HepG2 (cell line): ENCODE measurements around the gene IFT80. TPM values are rescaled to one million over a fixed set of nuclear protein-coding genes. Genes with fewer than 3 reads are reported as not detected.

Experiments used
- ATAC-seq: fragments of 200-7000 bp; cut with Tn5 transposase; 3 replicates; pipeline ENCODE4 v1.9.1; 2020; ENCODE audit warnings: mild to moderate bottlenecking, moderate library complexity
- BruUV-seq: library from RNA; stranded (reverse); fragments of 400-500 nt; replicated peaks from 2 replicates; lab custom pipeline; 2021; lab: Mats Ljungman, UMichigan
- CTCF ChIA-PET: fragments of 300-600 bp; formaldehyde crosslinking; extraction: SDS; loops from one replicate; lab custom pipeline; 2021; ENCODE audit warnings: low total read pairs, inconsistent platforms, low intra/inter-chr PET ratio; lab: Yijun Ruan, JAX
- POLR2A ChIA-PET: fragments of 350-600 bp; sonication (Branson Sonifier 250); formaldehyde crosslinking; loops from one replicate; lab custom pipeline; 2020; ENCODE audit warnings: antibody characterized with exemption, inconsistent platforms; lab: Yijun Ruan, JAX
- DNase-seq: peaks from one replicate; pipeline ENCODE4 v3.0.0-alpha.2; 2015; ENCODE audit warnings: low spot score
- FAIRE-seq: peaks from 3 replicates; lab custom pipeline; 2011; peaks lifted over from hg19 to GRCh38; lab: Jason Lieb, UNC
- H2AFZ ChIP-seq: one replicate; pipeline ENCODE4 v1.6.1; 2011; ENCODE audit warnings: low read length, inconsistent platforms
- H3K27ac ChIP-seq: fragments of 300-600 bp; 3 replicates; pipeline ENCODE4 v1.8.0; 2011; ENCODE audit warnings: mixed run types, mild to moderate bottlenecking, mixed read lengths, low read length, inconsistent platforms; ENCODE audit not compliant: insufficient read depth; ENCODE audit errors: extremely low read length
- H3K27me3 ChIP-seq, 2 experiments: fragments of 200-600 bp in 1 of 2; 2 replicates in 1 of 2; 3 replicates in 1 of 2; pipeline versions ENCODE4 v1.6.0 to v1.8.0; 2011; ENCODE audit warnings: low read length in 2 of 2, mild to moderate bottlenecking in 2 of 2, moderate library complexity in 2 of 2, inconsistent platforms in 1 of 2; ENCODE audit not compliant: insufficient read depth in 2 of 2, control insufficient read depth in 1 of 2
- H3K36me3 ChIP-seq, 2 experiments: fragments of 200-600 bp in 1 of 2; replicated peaks in 1 of 2; 2 replicates in 1 of 2; 3 replicates in 1 of 2; pipeline versions ENCODE4 v1.5.1 to v1.8.0; 2011; ENCODE audit warnings: low read length in 2 of 2, inconsistent platforms in 1 of 2; ENCODE audit not compliant: insufficient read depth in 2 of 2, control insufficient read depth in 1 of 2
- H3K4me1 ChIP-seq: 2 replicates; pipeline ENCODE4 v1.5.1; 2012; ENCODE audit warnings: low read length, inconsistent platforms; ENCODE audit not compliant: insufficient read depth
- H3K4me2 ChIP-seq: 2 replicates; pipeline ENCODE4 v1.6.0; 2011; ENCODE audit warnings: low read depth, low read length, inconsistent platforms
- H3K4me3 ChIP-seq, 3 experiments: fragments of 200-600 bp in 1 of 3; sonication (generic), shearing (Covaris generic) in 1 of 3; replicated peaks in 1 of 3; 2 replicates each; pipeline ENCODE4 v1.5.1; 2011 to 2016; ENCODE audit warnings: low read length in 3 of 3, inconsistent platforms in 2 of 3, low read depth in 2 of 3, mild to moderate bottlenecking in 2 of 3, control low read depth in 1 of 3, mixed read lengths in 1 of 3; ENCODE audit not compliant: insufficient read depth in 1 of 3
- H3K79me2 ChIP-seq: one replicate; pipeline ENCODE4 v1.6.1; 2011; ENCODE audit warnings: low read length, inconsistent platforms; ENCODE audit not compliant: insufficient read depth
- H3K9ac ChIP-seq: 2 replicates; pipeline ENCODE4 v1.6.0; 2011; ENCODE audit warnings: mild to moderate bottlenecking, low read depth, low read length, inconsistent platforms; ENCODE audit not compliant: insufficient read depth
- H3K9me3 ChIP-seq: 2 replicates; pipeline ENCODE4 v1.5.1; 2012; ENCODE audit warnings: mild to moderate bottlenecking, low read length
- H4K20me1 ChIP-seq: 2 replicates; pipeline ENCODE4 v1.6.0; 2011; ENCODE audit warnings: inconsistent platforms, mild to moderate bottlenecking, low read length, moderate library complexity; ENCODE audit not compliant: insufficient read depth
- AKAP8 ChIP-seq: sonication (generic); formaldehyde crosslinking; IDR thresholded peaks from 2 replicates; pipeline ENCODE4 v1.5.1; 2020; ENCODE audit warnings: mild to moderate bottlenecking, missing genetic modification reagents
- ARNT2 ChIP-seq: sonication (generic); formaldehyde crosslinking; IDR thresholded peaks from 2 replicates; pipeline ENCODE4 v1.8.0; 2022; ENCODE audit warnings: mild to moderate bottlenecking, low read depth, missing genetic modification reagents, moderate library complexity
- FOSL2 ChIP-seq: sonication (generic); formaldehyde crosslinking; IDR thresholded peaks from 2 replicates; pipeline ENCODE4 v1.4.0; 2020; ENCODE audit warnings: missing genetic modification reagents
- TBX2 ChIP-seq: sonication (generic); formaldehyde crosslinking; IDR thresholded peaks from 2 replicates; pipeline ENCODE4 v1.5.0; 2020; ENCODE audit warnings: missing genetic modification reagents, mild to moderate bottlenecking, borderline replicate concordance
- TCF7 ChIP-seq: sonication (generic); IDR thresholded peaks from 2 replicates; pipeline ENCODE4 v1.6.1; 2016; ENCODE audit warnings: antibody characterized with exemption, low read depth
- ZNF335 ChIP-seq: sonication (generic); formaldehyde crosslinking; IDR thresholded peaks from 2 replicates; pipeline ENCODE4 v1.4.0; 2020; ENCODE audit warnings: missing genetic modification reagents
- ZNF776 ChIP-seq: sonication (generic); formaldehyde crosslinking; IDR thresholded peaks from 2 replicates; pipeline ENCODE4 v1.4.0; 2020; ENCODE audit warnings: mild to moderate bottlenecking, missing genetic modification reagents
- ZNF816 ChIP-seq: sonication (generic); formaldehyde crosslinking; IDR thresholded peaks from 2 replicates; pipeline ENCODE4 v1.8.0; 2022; ENCODE audit warnings: missing genetic modification reagents, mild to moderate bottlenecking, borderline replicate concordance
- ZSCAN20 ChIP-seq: sonication (generic); formaldehyde crosslinking; IDR thresholded peaks from 2 replicates; pipeline ENCODE4 v1.4.0; 2020; ENCODE audit warnings: missing genetic modification reagents, mild to moderate bottlenecking, borderline replicate concordance
- ZSCAN22 ChIP-seq: sonication (generic); formaldehyde crosslinking; IDR thresholded peaks from 2 replicates; pipeline ENCODE4 v1.4.0; 2020; ENCODE audit warnings: mild to moderate bottlenecking, missing genetic modification reagents
- WGBS: methylation state at CpG from one replicate; pipeline ENCODE4 v1.1.6; 2017; ENCODE audit warnings: low lambda C conversion rate; 5-methylcytosine and 5-hydroxymethylcytosine counted together
- in situ Hi-C: cut with HindIII; loops from 2 replicates; pipeline ENCODE4 v1.10.0; 2017; ENCODE audit warnings: low pct_unique_long_range_greater_than_20kb; ENCODE audit not compliant: extremely low pct_ligation_motif_present
- intact Hi-C: fragments of 100-400 bp; cut with micrococcal nuclease; formaldehyde crosslinking; loops from one replicate; pipeline ENCODE4 v1.10.0; 2022; ENCODE audit not compliant: unreplicated experiment
- polyA plus RNA-seq, 8 experiments: library from polyadenylated mRNA; depleted of rRNA in 3 of 8; stranded (reverse) in 7 of 8; unstranded in 1 of 8; fragments of >200 nt; fragmentation: Illumina TruSeq in 4 of 8; extraction: Trizol in 4 of 8; gene quantifications; 2 replicates each; pipeline versions ENCODE4 v1.2.1 to v1.2.3, GENCODE V29; 2011 to 2016; ENCODE audit warnings: low read depth in 4 of 8, missing spikeins in 1 of 8, mixed read lengths in 1 of 8; ENCODE audit not compliant: insufficient read depth in 1 of 8
- total RNA-seq, 5 experiments: library from RNA; depleted of rRNA; stranded (reverse); fragments of >200 nt; fragmentation: Illumina TruSeq; extraction: Trizol; gene quantifications; 2 replicates each; pipeline ENCODE4 v1.2.3, GENCODE V29; 2016; ENCODE audit warnings: low read depth in 1 of 5
- TF ChIP-seq, protein P1 (sequence below), 2 experiments: fragments of 450-650 bp in 1 of 2; sonication (generic) in 1 of 2; formaldehyde crosslinking; IDR thresholded peaks; 2 replicates each; pipeline versions ENCODE4 v1.5.0 to v1.8.0; 2020 to 2022; ENCODE audit warnings: mild to moderate bottlenecking in 1 of 2, missing genetic modification reagents in 1 of 2
- TF ChIP-seq, protein P2 (sequence below): sonication (generic); formaldehyde crosslinking; IDR thresholded peaks from 2 replicates; pipeline ENCODE4 v1.5.1; 2020; ENCODE audit warnings: mild to moderate bottlenecking, moderate library complexity, missing genetic modification reagents
- TF ChIP-seq, protein P3 (sequence below): IDR thresholded peaks from 2 replicates; pipeline ENCODE4 v1.6.1; 2012; ENCODE audit warnings: inconsistent platforms

The IFT80 gene
- total and polyA plus RNA-seq, 2 of the 13 experiments (the other 11 are each of a cell fraction or from before 2014, with no cell fraction given) = 11.4 to 15.7 TPM

DNA sequence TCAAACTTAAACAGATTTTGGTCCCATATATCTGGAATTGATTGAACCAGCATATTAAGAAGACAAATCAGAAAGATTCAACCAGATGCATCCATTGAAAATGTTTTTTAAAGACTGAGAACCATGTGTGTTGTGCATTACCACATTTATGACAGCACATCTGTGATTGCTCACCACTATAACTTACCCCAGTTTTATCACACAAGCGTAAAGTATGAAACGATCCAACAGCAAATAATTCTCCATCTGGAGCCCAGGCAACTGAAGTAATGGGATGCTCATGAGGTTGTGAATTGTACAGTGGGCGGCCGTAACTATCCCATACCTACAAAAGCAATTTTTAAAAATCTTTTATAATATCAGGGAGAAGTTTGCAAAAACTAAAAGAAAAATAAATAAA is 43.2 kb downstream of the IFT80 start:
- Histone ChIP-seq H3K36me3 (0 out of 5 replicates have a peak, but pooled peaks cover 0 to 2% of the 10 kb centered on the region in 2 experiments), H3K79me2 (no peaks in the 10 kb centered on the region), H3K9ac (no peak overlapping the region), H3K4me1 (no peaks in the 10 kb centered on the region), H2AFZ (no peak overlapping the region), H3K4me2 (no peak overlapping the region), H3K27ac (no peak overlapping the region), H3K4me3 (no peak overlapping the region), H3K9me3 (no peaks in the 10 kb centered on the region), H4K20me1 (no peaks in the 10 kb centered on the region), H3K27me3 (no peaks in the 10 kb centered on the region; a peak in 1 of 5 replicates)
- BruUV-seq = no TSS peak
- intact Hi-C loops (no loop called here), in situ Hi-C loops (no loop called here)
- POLR2A ChIA-PET = no interaction called here
- ATAC-seq (no peak), DNase-seq (no peak), FAIRE-seq (no peak)
- TF ChIP-seq ZNF335 (no peak), ARNT2 (no peak), ZSCAN20 (CRISPR knock-in tag) (no peak), ZNF816 (CRISPR knock-in tag) (no peak), AKAP8 (CRISPR knock-in tag) (no peak), TCF7 (no peak), FOSL2 (CRISPR knock-in tag) (no peak), TBX2 (CRISPR knock-in tag) (no peak), ZNF776 (CRISPR knock-in tag) (no peak), ZSCAN22 (CRISPR knock-in tag) (no peak)
- TF ChIP-seq, protein P1, sequence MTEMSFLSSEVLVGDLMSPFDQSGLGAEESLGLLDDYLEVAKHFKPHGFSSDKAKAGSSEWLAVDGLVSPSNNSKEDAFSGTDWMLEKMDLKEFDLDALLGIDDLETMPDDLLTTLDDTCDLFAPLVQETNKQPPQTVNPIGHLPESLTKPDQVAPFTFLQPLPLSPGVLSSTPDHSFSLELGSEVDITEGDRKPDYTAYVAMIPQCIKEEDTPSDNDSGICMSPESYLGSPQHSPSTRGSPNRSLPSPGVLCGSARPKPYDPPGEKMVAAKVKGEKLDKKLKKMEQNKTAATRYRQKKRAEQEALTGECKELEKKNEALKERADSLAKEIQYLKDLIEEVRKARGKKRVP (CRISPR knock-in tag; IDR thresholded peaks at IDR 0.05) = no peak
- TF ChIP-seq, protein P2, sequence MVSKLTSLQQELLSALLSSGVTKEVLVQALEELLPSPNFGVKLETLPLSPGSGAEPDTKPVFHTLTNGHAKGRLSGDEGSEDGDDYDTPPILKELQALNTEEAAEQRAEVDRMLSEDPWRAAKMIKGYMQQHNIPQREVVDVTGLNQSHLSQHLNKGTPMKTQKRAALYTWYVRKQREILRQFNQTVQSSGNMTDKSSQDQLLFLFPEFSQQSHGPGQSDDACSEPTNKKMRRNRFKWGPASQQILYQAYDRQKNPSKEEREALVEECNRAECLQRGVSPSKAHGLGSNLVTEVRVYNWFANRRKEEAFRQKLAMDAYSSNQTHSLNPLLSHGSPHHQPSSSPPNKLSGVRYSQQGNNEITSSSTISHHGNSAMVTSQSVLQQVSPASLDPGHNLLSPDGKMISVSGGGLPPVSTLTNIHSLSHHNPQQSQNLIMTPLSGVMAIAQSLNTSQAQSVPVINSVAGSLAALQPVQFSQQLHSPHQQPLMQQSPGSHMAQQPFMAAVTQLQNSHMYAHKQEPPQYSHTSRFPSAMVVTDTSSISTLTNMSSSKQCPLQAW (CRISPR knock-in tag) = no peak
- TF ChIP-seq, protein P3, sequence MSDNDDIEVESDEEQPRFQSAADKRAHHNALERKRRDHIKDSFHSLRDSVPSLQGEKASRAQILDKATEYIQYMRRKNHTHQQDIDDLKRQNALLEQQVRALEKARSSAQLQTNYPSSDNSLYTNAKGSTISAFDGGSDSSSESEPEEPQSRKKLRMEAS = no peak
- CTCF ChIA-PET = no interaction called here
- WGBS = 95% methylated on average over 4 of the region's 4 CpGs
